CD14-positive monocyte (primary cell): ENCODE results near the gene IZUMO4. TPM values are rescaled to one million over a fixed set of nuclear protein-coding genes. Genes with fewer than 3 reads are reported as not detected.

ENCODE experiments used
- DNase-seq, 3 donors: peaks; one replicate each; pipeline ENCODE4 v3.0.0-alpha.2; 2011 to 2022
- H2AFZ ChIP-seq: 2 replicates; pipeline ENCODE4 v1.6.0; 2012; ENCODE audit warnings: mild to moderate bottlenecking, low read depth, low read length, inconsistent platforms; ENCODE audit not compliant: insufficient read depth, poor library complexity, severe bottlenecking
- H3K27ac ChIP-seq, 2 donors: 1 replicate in 1 of 2; 2 replicates in 1 of 2; pipeline ENCODE4 v1.5.1; 2012 to 2013; ENCODE audit warnings: low read length in 2 of 2, control low read depth in 1 of 2, inconsistent platforms in 1 of 2, low read depth in 1 of 2, mild to moderate bottlenecking in 1 of 2
- H3K27me3 ChIP-seq, 2 donors: one replicate each; pipeline versions ENCODE4 v1.6.0 to v1.6.1; 2011 to 2013; ENCODE audit warnings: low read length in 2 of 2; ENCODE audit not compliant: control insufficient read depth in 2 of 2, insufficient read depth in 2 of 2
- H3K36me3 ChIP-seq, 2 donors: replicated peaks in 1 of 2; 1 replicate in 1 of 2; 2 replicates in 1 of 2; pipeline versions ENCODE4 v1.5.1 to v1.6.1; 2012 to 2013; ENCODE audit warnings: low read length in 2 of 2, control low read depth in 1 of 2, inconsistent platforms in 1 of 2, mild to moderate bottlenecking in 1 of 2; ENCODE audit not compliant: insufficient read depth in 2 of 2, control insufficient read depth in 1 of 2
- H3K4me1 ChIP-seq, 2 donors: 1 replicate in 1 of 2; 2 replicates in 1 of 2; pipeline versions ENCODE4 v1.5.1 to v1.6.1; 2012 to 2013; ENCODE audit warnings: low read length in 2 of 2, control low read depth in 1 of 2, inconsistent platforms in 1 of 2, mild to moderate bottlenecking in 1 of 2, moderate library complexity in 1 of 2; ENCODE audit not compliant: insufficient read depth in 2 of 2, control insufficient read depth in 1 of 2
- H3K4me2 ChIP-seq: replicated peaks from 2 replicates; pipeline ENCODE3; 2012; ENCODE audit warnings: low read length, moderate library complexity, mild to moderate bottlenecking; ENCODE audit not compliant: poor library complexity, severe bottlenecking; ENCODE audit errors: extremely low read depth
- H3K4me3 ChIP-seq, 3 experiments: fragments of 200-600 bp in 1 of 3; sonication (generic) in 1 of 3; replicated peaks in 1 of 3; 1 replicate in 2 of 3; 2 replicates in 1 of 3; pipeline ENCODE4 v1.5.1; 2011 to 2013; ENCODE audit warnings: low read length in 3 of 3, mild to moderate bottlenecking in 3 of 3, control low read depth in 2 of 3, low read depth in 2 of 3, inconsistent platforms in 1 of 3, moderate library complexity in 1 of 3
- H3K79me2 ChIP-seq: 2 replicates; pipeline ENCODE4 v1.6.0; 2012; ENCODE audit warnings: mild to moderate bottlenecking, control low read depth, inconsistent platforms, low read length, moderate library complexity; ENCODE audit not compliant: insufficient read depth
- H3K9ac ChIP-seq: 2 replicates; pipeline ENCODE4 v1.6.0; 2017; ENCODE audit warnings: low read length, mild to moderate bottlenecking; ENCODE audit not compliant: insufficient read depth, poor library complexity, severe bottlenecking
- H3K9me3 ChIP-seq, 2 donors: replicated peaks in 1 of 2; 1 replicate in 1 of 2; 2 replicates in 1 of 2; pipeline versions ENCODE4 v1.5.1 to v1.6.1; 2012 to 2013; ENCODE audit warnings: low read length in 2 of 2, control low read depth in 1 of 2; ENCODE audit not compliant: control insufficient read depth in 1 of 2, insufficient read depth in 1 of 2
- H4K20me1 ChIP-seq: 2 replicates; pipeline ENCODE4 v1.6.0; 2012; ENCODE audit warnings: mild to moderate bottlenecking, low read length, control low read depth, moderate library complexity; ENCODE audit not compliant: insufficient read depth
- H3K27ac Mint-ChIP-seq, 7 donors: one replicate each; pipeline ENCODE4 v1.8.0; 2020; ENCODE audit warnings: mild to moderate bottlenecking in 7 of 7, mixed read lengths in 7 of 7, moderate library complexity in 6 of 7, inconsistent platforms in 2 of 7
- H3K27me3 Mint-ChIP-seq, 3 donors: one replicate each; pipeline ENCODE4 v1.8.0; 2021 to 2022; ENCODE audit warnings: low read depth in 3 of 3, mild to moderate bottlenecking in 3 of 3, mixed read lengths in 3 of 3, moderate library complexity in 3 of 3, inconsistent platforms in 1 of 3
- H3K36me3 Mint-ChIP-seq, 2 donors: one replicate each; pipeline ENCODE4 v1.8.0; 2020; ENCODE audit warnings: mixed read lengths in 2 of 2, inconsistent platforms in 1 of 2, mild to moderate bottlenecking in 1 of 2
- H3K4me1 Mint-ChIP-seq: one replicate; pipeline ENCODE4 v1.8.0; 2020; ENCODE audit warnings: mild to moderate bottlenecking, mixed read lengths
- H3K4me3 Mint-ChIP-seq, 2 donors: one replicate each; pipeline ENCODE4 v1.8.0; 2020; ENCODE audit warnings: mild to moderate bottlenecking in 2 of 2, mixed read lengths in 2 of 2, moderate library complexity in 1 of 2
- H3K9me3 Mint-ChIP-seq, 7 donors: one replicate each; pipeline ENCODE4 v1.8.0; 2020 to 2022; ENCODE audit warnings: mixed read lengths in 7 of 7, mild to moderate bottlenecking in 6 of 7, moderate library complexity in 6 of 7, inconsistent platforms in 2 of 7
- WGBS: methylation state at CpG from one replicate; pipeline ENCODE4 v1.1.5; 2013; ENCODE audit warnings: missing lambda C conversion rate; ENCODE audit not compliant: insufficient coverage; 5-methylcytosine and 5-hydroxymethylcytosine counted together
- intact Hi-C, 2 donors: fragments of 100-400 bp; cut with micrococcal nuclease; formaldehyde crosslinking; loops; one replicate each; pipeline versions ENCODE4 v1.15.0 to v1.15.1; 2023
- polyA plus RNA-seq, 3 donors: library from polyadenylated mRNA; depleted of rRNA in 1 of 3; unstranded in 2 of 3; stranded (reverse) in 1 of 3; fragments of 300-500 nt in 2 of 3; fragments of >200 nt in 1 of 3; fragmentation: Illumina TruSeq in 2 of 3; gene quantifications; 1 replicate in 2 of 3; 2 replicates in 1 of 3; pipeline ENCODE4 v1.2.3, GENCODE V29; 2012 to 2021
- TF ChIP-seq, protein P1 (sequence below): fragments of 200-600 bp; IDR thresholded peaks from one replicate; pipeline ENCODE4 v1.8.0; 2022; ENCODE audit warnings: antibody characterized with exemption, mild to moderate bottlenecking

The IZUMO4 gene
- polyA plus RNA-seq, 3 donors: 0.41 to 17.5 (median 0.80) TPM

DNA sequence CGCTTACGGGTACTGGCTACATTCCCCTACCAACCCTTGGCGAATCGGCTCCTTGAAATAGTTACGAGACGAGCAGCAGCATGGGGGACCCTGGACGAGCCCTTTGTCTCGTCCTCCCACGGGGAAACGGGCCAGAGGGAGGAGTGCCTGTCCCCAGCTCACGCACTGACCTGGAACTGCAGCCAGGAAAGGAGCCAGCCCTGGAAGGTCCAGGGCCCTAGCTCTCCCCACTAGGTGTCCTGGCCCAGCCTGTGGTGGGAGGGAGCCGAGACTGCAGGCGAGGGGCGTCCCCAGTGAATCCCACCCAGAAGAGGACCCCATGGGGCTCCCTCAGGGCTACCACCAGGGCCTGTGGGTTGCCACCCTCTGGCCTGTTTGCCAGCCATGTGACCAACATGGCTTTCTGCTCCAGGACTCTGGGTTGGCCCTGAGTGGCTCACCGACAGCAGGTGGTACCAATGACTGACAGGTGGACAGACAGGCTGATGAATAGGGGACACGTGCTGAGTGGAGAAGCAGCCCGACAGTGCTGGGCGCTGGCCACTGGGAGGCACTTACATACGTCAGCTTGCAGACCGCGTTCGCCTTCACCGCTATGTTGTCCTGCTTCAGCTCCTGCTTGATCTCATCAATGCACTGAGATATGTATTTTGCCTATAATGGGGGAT is 41.5 kb downstream of the IZUMO4 start:
- Mint-ChIP-seq H3K9me3 (no peaks in the 10 kb centered on the region), H3K4me3 (no peak overlapping the region), H3K4me1 (no peaks in the 10 kb centered on the region), H3K27ac (peak overlapping the region in 1 of 7 donors; percentile 24), H3K27me3 (peaks cover 0 to 2% (median 0%) of the 10 kb centered on the region in 3 donors), H3K36me3 (peaks cover 41 to 75% of the 10 kb centered on the region in 2 donors)
- 98% methylated on average over 18 of the region's 23 CpGs for WGBS
- Histone ChIP-seq H3K79me2 (peaks cover 72% of the 10 kb centered on the region), H2AFZ (no peak overlapping the region), H3K4me1 (no peaks in the 10 kb centered on the region), H3K27ac (no peak overlapping the region), H3K36me3 (peaks cover 52 to 56% of the 10 kb centered on the region in 2 donors), H3K4me2 (no peak overlapping the region), H3K4me3 (no peak overlapping the region), H3K9me3 (no peaks in the 10 kb centered on the region), H3K9ac (no peak overlapping the region), H4K20me1 (peaks cover 92% of the 10 kb centered on the region), H3K27me3 (no peaks in the 10 kb centered on the region)
- intact Hi-C loops: no loop called here
- DNase-seq: no peak
- TF ChIP-seq, protein P1, sequence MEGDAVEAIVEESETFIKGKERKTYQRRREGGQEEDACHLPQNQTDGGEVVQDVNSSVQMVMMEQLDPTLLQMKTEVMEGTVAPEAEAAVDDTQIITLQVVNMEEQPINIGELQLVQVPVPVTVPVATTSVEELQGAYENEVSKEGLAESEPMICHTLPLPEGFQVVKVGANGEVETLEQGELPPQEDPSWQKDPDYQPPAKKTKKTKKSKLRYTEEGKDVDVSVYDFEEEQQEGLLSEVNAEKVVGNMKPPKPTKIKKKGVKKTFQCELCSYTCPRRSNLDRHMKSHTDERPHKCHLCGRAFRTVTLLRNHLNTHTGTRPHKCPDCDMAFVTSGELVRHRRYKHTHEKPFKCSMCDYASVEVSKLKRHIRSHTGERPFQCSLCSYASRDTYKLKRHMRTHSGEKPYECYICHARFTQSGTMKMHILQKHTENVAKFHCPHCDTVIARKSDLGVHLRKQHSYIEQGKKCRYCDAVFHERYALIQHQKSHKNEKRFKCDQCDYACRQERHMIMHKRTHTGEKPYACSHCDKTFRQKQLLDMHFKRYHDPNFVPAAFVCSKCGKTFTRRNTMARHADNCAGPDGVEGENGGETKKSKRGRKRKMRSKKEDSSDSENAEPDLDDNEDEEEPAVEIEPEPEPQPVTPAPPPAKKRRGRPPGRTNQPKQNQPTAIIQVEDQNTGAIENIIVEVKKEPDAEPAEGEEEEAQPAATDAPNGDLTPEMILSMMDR: no peak

DNA sequence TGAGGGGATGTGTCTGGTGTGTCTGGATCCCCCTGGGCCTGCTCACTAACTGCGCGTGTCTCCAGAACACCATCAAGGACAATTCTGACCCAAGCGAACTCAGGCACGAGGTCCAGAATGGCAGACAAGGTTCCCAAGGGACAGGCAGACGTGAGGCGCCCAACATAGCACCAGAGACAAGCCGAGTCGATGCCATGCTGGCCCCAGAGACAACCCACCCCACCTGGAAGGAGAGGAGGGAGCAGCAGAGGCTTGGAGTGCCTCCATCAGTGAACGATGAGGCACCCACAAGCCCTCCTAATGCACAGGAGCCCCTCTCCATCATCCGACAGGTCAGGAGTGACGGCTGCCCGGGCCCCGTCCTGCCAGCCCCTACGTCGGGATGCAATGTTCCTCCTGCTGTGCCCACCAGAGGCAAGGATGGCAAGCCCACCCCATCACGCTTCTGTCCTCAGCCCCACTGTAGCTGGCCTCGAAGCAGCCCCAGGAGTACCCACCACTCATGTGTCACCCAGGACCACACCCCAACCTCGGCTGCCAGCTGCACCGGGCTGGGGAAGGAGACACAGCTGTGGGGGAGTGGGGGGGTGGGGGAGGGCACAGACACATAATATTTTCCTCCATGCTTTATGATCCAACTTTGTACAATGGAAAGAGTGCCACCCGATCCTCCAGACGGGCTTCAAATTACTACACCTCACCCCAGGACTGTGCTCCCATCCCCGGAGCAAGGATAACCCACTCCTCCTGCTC is 42.8 kb downstream of the IZUMO4 start:
- no peak overlapping the region for H3K4me3 Mint-ChIP-seq
- Histone ChIP-seq H3K9me3 (no peaks in the 10 kb centered on the region), H3K4me3 (no peak overlapping the region), H3K4me2 (no peak overlapping the region), H3K27me3 (no peaks in the 10 kb centered on the region), H2AFZ (no peak overlapping the region), H3K79me2 (peaks cover 86% of the 10 kb centered on the region), H3K27ac (no peak overlapping the region), H3K9ac (no peak overlapping the region), H3K4me1 (no peaks in the 10 kb centered on the region), H3K36me3 (peaks cover 44 to 59% of the 10 kb centered on the region in 2 donors), H4K20me1 (peaks cover 98% of the 10 kb centered on the region)
- peaks cover 38 to 78% of the 10 kb centered on the region in 2 donors for H3K36me3 Mint-ChIP-seq
- TF ChIP-seq, protein P1: no peak
- peak overlapping the region in 2 of 7 donors; percentile 40 to 63 for H3K27ac Mint-ChIP-seq
- intact Hi-C loops: no loop called here
- H3K4me1 Mint-ChIP-seq: no peaks in the 10 kb centered on the region
- no peaks in the 10 kb centered on the region for H3K9me3 Mint-ChIP-seq
- H3K27me3 Mint-ChIP-seq: peaks cover 0 to 2% (median 0%) of the 10 kb centered on the region in 3 donors
- no peak for DNase-seq
- 100% methylated on average over 6 of the region's 22 CpGs for WGBS
